GM12864 (cell line): Measurements from ENCODE around the gene ESRRA.

Source experiments
- DNase-seq: peaks from one replicate; pipeline ENCODE4 v3.0.0-alpha.2; 2011; ENCODE audit warnings: low read depth
- H3K4me3 ChIP-seq: 2 replicates; pipeline ENCODE4 v1.5.1; 2011; ENCODE audit warnings: mild to moderate bottlenecking, low read depth, low read length, control low read depth
- TF ChIP-seq, protein P1 (sequence below): IDR thresholded peaks from 2 replicates; pipeline ENCODE4 v1.5.1; 2011; ENCODE audit warnings: low read depth, mild to moderate bottlenecking, moderate library complexity, low read length, control low read depth, inconsistent platforms; ENCODE audit errors: missing control alignments

ESRRA gene

DNA sequence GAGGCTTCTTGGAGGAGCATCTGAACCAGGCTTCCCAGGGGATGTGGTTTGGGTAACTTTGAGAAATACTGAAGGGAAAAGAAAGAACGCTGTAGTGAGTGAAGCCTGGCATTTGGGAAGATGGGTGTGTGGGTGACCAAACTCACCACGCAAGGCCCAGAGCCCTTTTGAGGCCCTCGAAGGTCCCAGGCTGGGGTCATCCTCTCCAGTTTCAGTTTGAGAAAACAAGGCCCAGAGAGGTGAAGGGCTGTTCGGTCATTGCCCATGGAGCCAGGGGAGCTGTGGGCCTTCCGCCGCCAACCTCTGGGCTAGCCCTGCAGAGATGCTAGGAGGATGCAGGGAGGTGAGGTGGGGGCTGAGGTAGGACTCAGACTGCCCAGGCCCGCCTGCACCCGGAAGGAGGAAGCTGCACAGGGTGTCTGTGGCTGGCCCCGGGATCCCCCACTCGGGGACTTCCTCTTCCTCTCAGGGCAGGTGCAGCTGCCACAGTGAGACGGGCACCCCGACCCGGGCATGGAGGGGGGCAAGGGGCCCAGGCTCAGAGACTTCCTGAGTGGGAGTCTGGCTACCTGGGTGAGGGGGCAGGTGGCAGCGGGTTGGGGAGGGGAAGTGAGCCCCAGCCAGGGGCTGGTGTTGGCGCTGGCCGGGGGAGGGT is 34.6 kb downstream of the ESRRA start, which contains the start of gene CCDC88B:
TSS of gene CCDC88B (plus strand) at position 451 of the 655 bp plus-strand sequence. CDS start at position 514, 63 bp downstream.
- DNase-seq: peak; percentile 50
- H3K4me3 ChIP-seq: peak within 1 kb of the TSS; percentile 62

DNA sequence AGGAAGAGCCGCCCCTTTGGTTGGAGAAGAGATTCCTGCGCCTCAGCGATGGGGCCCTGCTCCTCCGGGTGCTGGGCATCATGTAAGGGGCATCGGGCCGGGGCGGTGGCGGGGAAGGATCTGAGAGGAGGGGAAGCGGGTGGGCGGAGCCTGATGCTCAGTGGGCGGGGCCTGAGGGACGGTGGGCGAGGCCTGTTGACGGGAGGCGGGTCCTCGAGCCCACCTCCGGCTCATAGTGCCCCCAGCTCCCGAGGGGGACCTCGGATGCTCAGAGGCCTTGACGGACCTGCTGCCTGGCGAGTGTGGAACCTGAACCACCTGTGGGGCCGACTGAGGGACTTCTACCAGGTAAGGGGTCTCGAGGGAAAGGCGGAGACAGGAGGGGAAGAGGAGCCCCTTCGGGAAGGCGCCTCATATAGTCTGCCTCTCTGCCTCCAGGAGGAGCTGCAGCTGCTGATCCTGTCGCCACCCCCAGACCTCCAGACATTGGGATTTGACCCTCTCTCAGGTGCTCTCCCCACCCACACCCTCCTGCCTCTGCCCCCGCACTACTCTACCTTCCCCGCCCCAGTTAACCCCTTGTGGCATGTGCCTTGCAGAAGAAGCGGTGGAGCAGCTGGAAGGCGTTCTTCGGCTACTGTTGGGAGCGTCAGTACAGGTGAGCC is 35.5 kb downstream of the ESRRA start:
- TF ChIP-seq, protein P1, sequence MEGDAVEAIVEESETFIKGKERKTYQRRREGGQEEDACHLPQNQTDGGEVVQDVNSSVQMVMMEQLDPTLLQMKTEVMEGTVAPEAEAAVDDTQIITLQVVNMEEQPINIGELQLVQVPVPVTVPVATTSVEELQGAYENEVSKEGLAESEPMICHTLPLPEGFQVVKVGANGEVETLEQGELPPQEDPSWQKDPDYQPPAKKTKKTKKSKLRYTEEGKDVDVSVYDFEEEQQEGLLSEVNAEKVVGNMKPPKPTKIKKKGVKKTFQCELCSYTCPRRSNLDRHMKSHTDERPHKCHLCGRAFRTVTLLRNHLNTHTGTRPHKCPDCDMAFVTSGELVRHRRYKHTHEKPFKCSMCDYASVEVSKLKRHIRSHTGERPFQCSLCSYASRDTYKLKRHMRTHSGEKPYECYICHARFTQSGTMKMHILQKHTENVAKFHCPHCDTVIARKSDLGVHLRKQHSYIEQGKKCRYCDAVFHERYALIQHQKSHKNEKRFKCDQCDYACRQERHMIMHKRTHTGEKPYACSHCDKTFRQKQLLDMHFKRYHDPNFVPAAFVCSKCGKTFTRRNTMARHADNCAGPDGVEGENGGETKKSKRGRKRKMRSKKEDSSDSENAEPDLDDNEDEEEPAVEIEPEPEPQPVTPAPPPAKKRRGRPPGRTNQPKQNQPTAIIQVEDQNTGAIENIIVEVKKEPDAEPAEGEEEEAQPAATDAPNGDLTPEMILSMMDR: peak; percentile 28
- DNase-seq: no peak
- peak overlapping the region; percentile 62 for H3K4me3 ChIP-seq

More for the DNA sequence above, 34.6 kb downstream of the ESRRA start, which contains the start of gene CCDC88B:
- TF ChIP-seq, protein P1: no peak

GRCh38 chr11:64341429-64341828 is 36.1 kb downstream of the ESRRA start:
- H3K4me3 ChIP-seq: no peak overlapping the region; the same call in 1 of the 2 replicates
- DNase-seq: no peak
- TF ChIP-seq, protein P1: no peak

- no peak overlapping the region; the same call in 1 of the 2 replicates for H3K4me3 ChIP-seq
- no peak for DNase-seq
- TF ChIP-seq, protein P1: peak; percentile 35
Observed at GRCh38 chr11:64341851-64342791, 36.8 kb downstream of the ESRRA start.

- H3K4me3 ChIP-seq: no peak overlapping the region
- TF ChIP-seq, protein P1: no peak
- DNase-seq: no peak
Observed at GRCh38 chr11:64342869-64343745, 37.8 kb downstream of the ESRRA start.

GRCh38 chr11:64343767-64344559 is 38.6 kb downstream of the ESRRA start:
- TF ChIP-seq, protein P1: peak; percentile 32
- no peak for DNase-seq
- H3K4me3 ChIP-seq: no peak overlapping the region
